ENCODE measurements around the gene SIGMAR1. TPM values are rescaled to one million over a fixed set of nuclear protein-coding genes. Genes with fewer than 3 reads are reported as not detected.

SIGMAR1 gene
- total RNA-seq, 2 donors from 2014 or later: 49.6 to 114 TPM

GRCh38 chr9:34623374-34624235, 14.0 kb downstream of the SIGMAR1 start:
- Histone ChIP-seq H3K4me3 (no peak overlapping the region), H3K36me3 (no peaks in the 10 kb centered on the region), H3K27me3 (peaks cover 64% of the 10 kb centered on the region), H3K4me1 (peaks cover 8% of the 10 kb centered on the region), H3K27ac (no peak overlapping the region), H3K9ac (ENCODE audit: low read depth in 2 of 2, low read length in 2 of 2) (no peak overlapping the region), H3K9me3 (no peaks in the 10 kb centered on the region)
- DNase-seq: no peak
- no peak for TF ChIP-seq CTCF (IDR thresholded peaks at IDR 0.05)
- intact Hi-C loops (cut with DNase I): no loop called here

GRCh38 chr9:34620061-34620994, 17.3 kb downstream of the SIGMAR1 start, which contains the start of gene DCTN3:
DCTN3 (minus strand) TSS chr9:34620495; CDS start chr9:34620464, 31 bp downstream.
- DNase-seq: peak; percentile 94
- Histone ChIP-seq H3K9ac (ENCODE audit: low read depth in 2 of 2, low read length in 2 of 2) (peak within 1 kb of the TSS; percentile 88 to 89), H3K27ac (no peak within 1 kb of the TSS), H3K36me3 (peaks cover 14% of the 10 kb centered on the region), H3K27me3 (peaks cover 33% of the 10 kb centered on the region), H3K4me3 (peak within 1 kb of the TSS; percentile 91), H3K4me1 (peaks cover 8% of the 10 kb centered on the region), H3K9me3 (no peaks in the 10 kb centered on the region)
- intact Hi-C loops (cut with DNase I): no loop called here
- no peak for TF ChIP-seq CTCF (IDR thresholded peaks at IDR 0.05)

GRCh38 chr9:34615132-34615531, 22.5 kb downstream of the SIGMAR1 start:
- H3K36me3 ChIP-seq: peaks cover 14% of the 10 kb centered on the region

GRCh38 chr9:34612788-34613390, 24.7 kb downstream of the SIGMAR1 start:
- H3K27ac ChIP-seq: peak overlapping the region; percentile 73
- H3K9ac ChIP-seq (ENCODE audit: low read depth in 2 of 2, low read length in 2 of 2): peak overlapping the region; percentile 46 to 84
- peak; percentile 90 for DNase-seq
- H3K4me1 ChIP-seq: no peaks in the 10 kb centered on the region
- peak; percentile 89 for TF ChIP-seq CTCF (IDR thresholded peaks at IDR 0.05)
- no peaks in the 10 kb centered on the region for H3K9me3 ChIP-seq
- intact Hi-C loops (cut with DNase I): no loop called here
- H3K36me3 ChIP-seq: peaks cover 14% of the 10 kb centered on the region
- peak overlapping the region; percentile 60 for H3K4me3 ChIP-seq
- no peaks in the 10 kb centered on the region for H3K27me3 ChIP-seq

More at GRCh38 chr9:34615132-34615531, 22.5 kb downstream of the SIGMAR1 start:
- H3K4me1 ChIP-seq: peaks cover 8% of the 10 kb centered on the region
- H3K9ac ChIP-seq (ENCODE audit: low read depth in 2 of 2, low read length in 2 of 2): no peak overlapping the region
- no peak for TF ChIP-seq CTCF (IDR thresholded peaks at IDR 0.05)
- intact Hi-C loops (cut with DNase I): no loop called here
- no peak overlapping the region for H3K4me3 ChIP-seq
- no peaks in the 10 kb centered on the region for H3K9me3 ChIP-seq
- no peaks in the 10 kb centered on the region for H3K27me3 ChIP-seq
- no peak for DNase-seq
- H3K27ac ChIP-seq: no peak overlapping the region
